Measurements from ENCODE around the gene DIP2C. TPM values are rescaled to one million over a fixed set of nuclear protein-coding genes. Genes with fewer than 3 reads are reported as not detected.

DIP2C gene
- polyA plus RNA-seq, 12 donors = 18.1 to 31.7 (median 26.1) TPM; not detected in 1

- no peak for DNase-seq
Measured at GRCh38 chr10:677750-678661, 11.5 kb downstream of the DIP2C start.

- no peak for DNase-seq
Measured at GRCh38 chr10:677038-677437, 12.4 kb downstream of the DIP2C start.

- DNase-seq = no peak
Measured at GRCh38 chr10:676178-676577, 13.3 kb downstream of the DIP2C start.

- no peak for DNase-seq
Measured at GRCh38 chr10:675532-675931, 13.9 kb downstream of the DIP2C start.

- no peak for DNase-seq
Measured at GRCh38 chr10:673492-673891, 16.0 kb downstream of the DIP2C start.

GRCh38 chr10:672992-673391 is 16.5 kb downstream of the DIP2C start:
- DNase-seq = no peak

GRCh38 chr10:672203-672602 is 17.3 kb downstream of the DIP2C start:
- DNase-seq = no peak

- DNase-seq = no peak
Measured at GRCh38 chr10:670990-671389, 18.5 kb downstream of the DIP2C start.

GRCh38 chr10:670038-670437 is 19.4 kb downstream of the DIP2C start:
- no peak for DNase-seq

- DNase-seq = no peak
Measured at GRCh38 chr10:668786-669485, 20.5 kb downstream of the DIP2C start.

- no peak for DNase-seq
Measured at GRCh38 chr10:667602-668143, 21.8 kb downstream of the DIP2C start.

- DNase-seq = no peak
Measured at GRCh38 chr10:667096-667495, 22.4 kb downstream of the DIP2C start.

- no peak for DNase-seq
Measured at GRCh38 chr10:666237-667012, 23.0 kb downstream of the DIP2C start.

- DNase-seq = no peak
Measured at GRCh38 chr10:665579-666091, 23.8 kb downstream of the DIP2C start.

- no peak for DNase-seq
Measured at GRCh38 chr10:664893-665292, 24.6 kb downstream of the DIP2C start.

- DNase-seq = no peak
Measured at GRCh38 chr10:664301-664700, 25.2 kb downstream of the DIP2C start.

GRCh38 chr10:663831-664251 is 25.6 kb downstream of the DIP2C start:
- DNase-seq = no peak

GRCh38 chr10:663466-663751 is 26.1 kb downstream of the DIP2C start:
- no peak for DNase-seq

- no peak for DNase-seq
Measured at GRCh38 chr10:662686-663465, 26.6 kb downstream of the DIP2C start.

GRCh38 chr10:662223-662605 is 27.3 kb downstream of the DIP2C start:
- DNase-seq = no peak

- no peak for DNase-seq
Measured at GRCh38 chr10:661597-662222, 27.8 kb downstream of the DIP2C start.

All from muscle of arm (tissue), 12 donors.